Measurements from ENCODE around the gene DDN.

GRCh38 chr12:48960834-48961233, 38.3 kb downstream of the DDN start:
- TF ChIP-seq CTCF (optimal IDR thresholded peaks at IDR 0.05 in 1 of 3, IDR thresholded peaks at IDR 0.05 in 1 of 3, conservative IDR thresholded peaks at IDR 0.05 in 1 of 3; ENCODE audit: extremely low read depth in 1 of 3, insufficient read depth in 2 of 3, low read length in 3 of 3) (no peak), EZH2 (IDR thresholded peaks at IDR 0.05; ENCODE audit: low read length) (no peak)

Data from keratinocyte (primary cell).